H1 (cell line): ENCODE data around the gene SLC35F3. TPM values are rescaled to one million over a fixed set of nuclear protein-coding genes. Genes with fewer than 3 reads are reported as not detected.

Source experiments
- CTCF ChIA-PET: fragments of 300-600 bp; sonication (Branson Sonifier 250); formaldehyde crosslinking; loops from one replicate; lab custom pipeline; 2021; ENCODE audit not compliant: partially characterized antibody; lab: Charles Lee
- POLR2A ChIA-PET: fragments of 300-600 bp; sonication (Branson Sonifier 250); formaldehyde crosslinking; loops from one replicate; lab custom pipeline; 2021; ENCODE audit warnings: inconsistent platforms; ENCODE audit not compliant: partially characterized antibody; lab: Charles Lee
- DNase-seq, 2 experiments: peaks; one replicate each; pipeline versions ENCODE4 v3.0.0 to v3.0.0-alpha.2; 2010 to 2022; ENCODE audit warnings: low spot score in 2 of 2, low read depth in 1 of 2, mixed read lengths in 1 of 2
- FAIRE-seq: peaks from 2 replicates; lab custom pipeline; 2011; peaks lifted over from hg19 to GRCh38; lab: Jason Lieb, UNC
- H2AFZ ChIP-seq: 2 replicates; pipeline ENCODE4 v1.8.1; 2012; ENCODE audit warnings: low read length, inconsistent platforms
- H2AK5ac ChIP-seq: 2 replicates; pipeline ENCODE4 v1.6.1; 2013; ENCODE audit warnings: low read depth, low read length
- H2BK120ac ChIP-seq: replicated peaks from 2 replicates; pipeline ENCODE3; 2013; ENCODE audit warnings: low read depth, low read length, inconsistent platforms
- H2BK12ac ChIP-seq: 2 replicates; pipeline ENCODE4 v1.6.1; 2013; ENCODE audit warnings: low read depth, low read length
- H2BK15ac ChIP-seq: 2 replicates; pipeline ENCODE4 v1.6.1; 2013; ENCODE audit warnings: low read length
- H2BK20ac ChIP-seq: 2 replicates; pipeline ENCODE4 v1.6.1; 2013; ENCODE audit warnings: low read length
- H2BK5ac ChIP-seq: 2 replicates; pipeline ENCODE4 v1.6.1; 2013; ENCODE audit warnings: low read depth, low read length
- H3K14ac ChIP-seq: 2 replicates; pipeline ENCODE4 v1.6.1; 2013; ENCODE audit warnings: inconsistent platforms; ENCODE audit not compliant: insufficient read length
- H3K18ac ChIP-seq: 2 replicates; pipeline ENCODE4 v1.6.1; 2013; ENCODE audit warnings: low read length; ENCODE audit errors: extremely low read depth
- H3K23ac ChIP-seq: 2 replicates; pipeline ENCODE4 v1.6.1; 2013; ENCODE audit warnings: inconsistent platforms; ENCODE audit not compliant: insufficient read length
- H3K23me2 ChIP-seq: 2 replicates; pipeline ENCODE4 v1.6.1; 2013; ENCODE audit warnings: low read depth, low read length
- H3K27ac ChIP-seq: 2 replicates; pipeline ENCODE4 v1.6.1; 2011; ENCODE audit warnings: low read depth, low read length, inconsistent platforms
- H3K27me3 ChIP-seq, 4 experiments: replicated peaks in 1 of 4; 1 replicate in 1 of 4; 2 replicates in 3 of 4; pipeline versions ENCODE4 v1.6.1 to v1.8.1; 2011 to 2013; ENCODE audit warnings: low read length in 3 of 4, mild to moderate bottlenecking in 3 of 4, inconsistent platforms in 2 of 4, mixed read lengths in 2 of 4, moderate library complexity in 1 of 4; ENCODE audit not compliant: control insufficient read depth in 3 of 4, insufficient read depth in 3 of 4; ENCODE audit errors: extremely low read depth in 1 of 4
- H3K36me3 ChIP-seq, 4 experiments: 2 replicates each; pipeline versions ENCODE4 v1.6.1 to v1.8.1; 2011 to 2013; ENCODE audit warnings: mild to moderate bottlenecking in 4 of 4, low read length in 3 of 4, moderate library complexity in 2 of 4, control low read depth in 1 of 4, inconsistent platforms in 1 of 4; ENCODE audit not compliant: insufficient read depth in 4 of 4, control insufficient read depth in 2 of 4
- H3K4ac ChIP-seq: replicated peaks from 2 replicates; pipeline ENCODE3; 2013; ENCODE audit warnings: low read length, low read depth, mixed read lengths, inconsistent platforms; ENCODE audit not compliant: insufficient read length
- H3K4me1 ChIP-seq, 4 experiments: replicated peaks in 1 of 4; 1 replicate in 1 of 4; 2 replicates in 3 of 4; pipeline versions ENCODE4 v1.6.1 to v1.8.1; 2011 to 2013; ENCODE audit warnings: low read length in 3 of 4, inconsistent platforms in 2 of 4, mixed read lengths in 1 of 4; ENCODE audit not compliant: insufficient read depth in 4 of 4, control insufficient read depth in 3 of 4
- H3K4me2 ChIP-seq, 2 experiments: 2 replicates each; pipeline versions ENCODE4 v1.6.1 to v1.8.1; 2011 to 2013; ENCODE audit warnings: low read depth in 2 of 2, low read length in 2 of 2, control low read depth in 1 of 2, inconsistent platforms in 1 of 2, mild to moderate bottlenecking in 1 of 2; ENCODE audit not compliant: insufficient read depth in 1 of 2
- H3K4me3 ChIP-seq, 4 experiments: fragments of 200-600, 300-600 bp in 1 of 4; sonication (generic), shearing (Covaris generic), sonication (Bioruptor Twin) in 1 of 4; 2 replicates each; pipeline versions ENCODE4 v1.5.1 to v1.8.1; 2011 to 2016; ENCODE audit warnings: low read length in 4 of 4, low read depth in 3 of 4, control low read depth in 2 of 4, inconsistent platforms in 2 of 4, mild to moderate bottlenecking in 2 of 4, mixed read lengths in 1 of 4, moderate library complexity in 1 of 4; ENCODE audit not compliant: insufficient read depth in 2 of 4; ENCODE audit errors: extremely low read depth in 1 of 4
- H3K56ac ChIP-seq: replicated peaks from 2 replicates; pipeline ENCODE3; 2013; ENCODE audit warnings: low read depth, mild to moderate bottlenecking, mixed read lengths, low read length, inconsistent platforms; ENCODE audit not compliant: insufficient read length
- H3K79me1 ChIP-seq: 2 replicates; pipeline ENCODE4 v1.6.1; 2013; ENCODE audit warnings: low read depth, low read length, control low read depth
- H3K79me2 ChIP-seq, 2 experiments: 2 replicates each; pipeline versions ENCODE4 v1.6.1 to v1.8.1; 2012 to 2013; ENCODE audit warnings: low read length in 2 of 2, mild to moderate bottlenecking in 2 of 2, inconsistent platforms in 1 of 2; ENCODE audit not compliant: insufficient read depth in 2 of 2, control insufficient read depth in 1 of 2
- H3K9ac ChIP-seq, 4 experiments: replicated peaks in 1 of 4; 1 replicate in 1 of 4; 2 replicates in 3 of 4; pipeline versions ENCODE4 v1.6.1 to v1.8.1; 2011 to 2013; ENCODE audit warnings: low read depth in 3 of 4, low read length in 3 of 4, control low read depth in 2 of 4, mild to moderate bottlenecking in 2 of 4, moderate library complexity in 2 of 4, inconsistent platforms in 1 of 4; ENCODE audit errors: extremely low read depth in 1 of 4
- H3K9me3 ChIP-seq, 2 experiments: 2 replicates each; pipeline versions ENCODE4 v1.6.1 to v1.8.1; 2012 to 2013; ENCODE audit warnings: mild to moderate bottlenecking in 2 of 2, moderate library complexity in 2 of 2, control low read depth in 1 of 2, inconsistent platforms in 1 of 2, low read depth in 1 of 2, low read length in 1 of 2, mixed read lengths in 1 of 2; ENCODE audit not compliant: insufficient read depth in 2 of 2
- H4K20me1 ChIP-seq, 2 experiments: replicated peaks in 1 of 2; 2 replicates each; pipeline versions ENCODE3 to v1.8.1; 2011 to 2013; ENCODE audit warnings: inconsistent platforms in 2 of 2, low read length in 2 of 2, mild to moderate bottlenecking in 1 of 2; ENCODE audit not compliant: insufficient read depth in 2 of 2, control insufficient read depth in 1 of 2
- H4K5ac ChIP-seq: 2 replicates; pipeline ENCODE4 v1.6.1; 2013; ENCODE audit warnings: low read length, low read depth, mixed read lengths, inconsistent platforms; ENCODE audit not compliant: insufficient read length
- H4K8ac ChIP-seq: 2 replicates; pipeline ENCODE4 v1.8.0; 2013; ENCODE audit warnings: mild to moderate bottlenecking, moderate library complexity, low read length, inconsistent platforms; ENCODE audit not compliant: insufficient read depth; ENCODE audit errors: extremely low read depth
- H4K91ac ChIP-seq: replicated peaks from 2 replicates; pipeline ENCODE3; 2013; ENCODE audit warnings: low read length, mixed read lengths, inconsistent platforms; ENCODE audit not compliant: insufficient read length
- CREB1 ChIP-seq: IDR thresholded peaks from 2 replicates; pipeline ENCODE4 v1.6.1; 2012; ENCODE audit warnings: inconsistent platforms
- EGR1 ChIP-seq: IDR thresholded peaks from 2 replicates; pipeline ENCODE4 v1.6.1; 2011; ENCODE audit warnings: low read depth, low read length, borderline replicate concordance
- JUN ChIP-seq: IDR thresholded peaks from 2 replicates; pipeline ENCODE4 v1.6.1; 2011; ENCODE audit warnings: low read depth, mild to moderate bottlenecking, improper control_type of control experiment, low read length
- KDM1A ChIP-seq: fragments of 200-600, 300-600 bp; sonication (generic); IDR thresholded peaks from 2 replicates; pipeline ENCODE4 v1.7.1; 2016; ENCODE audit warnings: mild to moderate bottlenecking, low read length, borderline replicate concordance
- SIRT6 ChIP-seq: IDR thresholded peaks from one replicate; pipeline ENCODE4 v1.7.1; 2012; ENCODE audit warnings: low read length, inconsistent platforms
- TCF12 ChIP-seq: IDR thresholded peaks from 2 replicates; pipeline ENCODE4 v1.6.1; 2011; ENCODE audit warnings: low read depth, mild to moderate bottlenecking, low read length
- WGBS, 2 experiments: shearing (Covaris generic) in 1 of 2; methylation state at CpG; one replicate each; pipeline versions ENCODE4 v1.1.6 to v1.1.7; 2013 to 2015; ENCODE audit warnings: low lambda C conversion rate in 2 of 2, mixed read lengths in 2 of 2, inconsistent platforms in 1 of 2, low coverage in 1 of 2, missing lambda C conversion rate in 1 of 2; ENCODE audit not compliant: insufficient replicate concordance in 2 of 2, insufficient coverage in 1 of 2, insufficient read length in 1 of 2; ENCODE audit errors: extremely low coverage in 1 of 2, missing lambda C conversion rate in 1 of 2; 5-methylcytosine and 5-hydroxymethylcytosine counted together
- polyA plus RNA-seq, 7 experiments: library from polyadenylated mRNA; depleted of rRNA in 3 of 7; stranded (reverse) in 5 of 7; unstranded in 2 of 7; fragments of >200 nt in 5 of 7; fragments of 200-250 nt in 2 of 7; gene quantifications; 1 replicate in 5 of 7; 2 replicates in 1 of 7; 4 replicates in 1 of 7; pipeline versions ENCODE4 v1.2.1 to v1.2.3, GENCODE V29; 2011 to 2013; ENCODE audit warnings: missing spikeins in 2 of 7, mixed read lengths in 2 of 7
- total RNA-seq: library from RNA; stranded (reverse); fragmentation: NEBNext Ultra II Directional; extraction: Animal tissue kit (Norgen Biotek cat#: 25700); gene quantifications from 2 replicates; pipeline ENCODE4 v1.2.1, GENCODE V29; 2021

SLC35F3 gene
- total and polyA plus RNA-seq, 2 of the 8 experiments (the other 6 are each of a cell fraction or from before 2014, with no cell fraction given): 0.78 to 1.2 TPM

- DNase-seq (no peak), FAIRE-seq (no peak)
- Histone ChIP-seq H2AK5ac (no peak overlapping the region), H2AFZ (no peak overlapping the region), H3K14ac (no peak overlapping the region), H4K20me1 (no peaks in the 10 kb centered on the region), H4K5ac (no peak overlapping the region), H3K4me2 (no peak overlapping the region), H3K79me1 (no peaks in the 10 kb centered on the region), H3K27ac (no peak overlapping the region), H3K18ac (no peak overlapping the region), H3K23ac (no peak overlapping the region), H2BK20ac (no peak overlapping the region), H3K79me2 (no peaks in the 10 kb centered on the region), H3K4ac (no peak overlapping the region), H3K4me3 (no peak overlapping the region), H3K23me2 (peaks cover 2% of the 10 kb centered on the region; the same call in 1 of the 2 replicates), H3K27me3 (peaks cover 0 to 3% (median 1%) of the 10 kb centered on the region in 4 experiments; a peak in 3 of 7 replicates), H2BK12ac (no peak overlapping the region), H2BK15ac (no peak overlapping the region), H3K4me1 (peaks cover 0 to 7% (median 5%) of the 10 kb centered on the region in 4 experiments; a peak in 3 of 7 replicates), H3K56ac (no peak overlapping the region), H2BK120ac (no peak overlapping the region), H2BK5ac (no peak overlapping the region), H4K8ac (no peak overlapping the region), H3K9me3 (no peaks in the 10 kb centered on the region), H4K91ac (no peak overlapping the region), H3K9ac (no peak overlapping the region), H3K36me3 (no peaks in the 10 kb centered on the region)
- CTCF ChIA-PET: interaction anchor here (0.6 to 10.5 kb wide), 9 partner anchors 10 to 1547 kb away, joined by 3 to 170 read pairs (median 3); no protein-coding TSS in a partner anchor
- POLR2A ChIA-PET: no interaction called here
- WGBS, 2 experiments: 85% methylated on average over 9 of the region's 9 CpGs; no CpG with 5 or more reads in 1 of the 2 experiments
- no peak for TF ChIP-seq JUN
- no peak for TF ChIP-seq CREB1
- TF ChIP-seq SIRT6: no peak
- no peak for TF ChIP-seq EGR1
- TF ChIP-seq TCF12: no peak
- no peak for TF ChIP-seq KDM1A
Measured at GRCh38 chr1:234219711-234220110, 315.2 kb downstream of the SLC35F3 start.
